Activated CD4-positive, alpha-beta T cell treated with anti-CD3 and anti-CD28 coated beads for 48 hours (primary cell): ENCODE measurements around the gene TMPRSS15.

Experiments used
- DNase-seq: peaks from one replicate; pipeline ENCODE4 v3.0.0-alpha.2; 2020

The TMPRSS15 gene

GRCh38 chr21:18235545-18235944, 168.0 kb downstream of the TMPRSS15 start:
- no peak for DNase-seq

GRCh38 chr21:18228060-18228739, 175.4 kb downstream of the TMPRSS15 start:
- no peak for DNase-seq

- DNase-seq: no peak
Observed at GRCh38 chr21:18222346-18222745, 181.2 kb downstream of the TMPRSS15 start.

GRCh38 chr21:18220498-18220897, 183.1 kb downstream of the TMPRSS15 start:
- DNase-seq: no peak
